SU-DHL-6 (cell line): ENCODE measurements around the gene ZNF532.

Experiments used
- H2AFZ ChIP-seq: fragments of 200-600 bp; sonication (generic); 2 replicates; pipeline ENCODE4 v1.6.1; 2014; ENCODE audit warnings: low read depth, mild to moderate bottlenecking, moderate library complexity, mixed read lengths, antibody characterized with exemption, low read length; ENCODE audit not compliant: severe bottlenecking
- H3F3A ChIP-seq: fragments of 200-600 bp; shearing (Covaris generic); 2 replicates; pipeline ENCODE4 v1.6.0; 2016; ENCODE audit warnings: antibody characterized with exemption, mild to moderate bottlenecking; ENCODE audit not compliant: insufficient read depth
- H3K27ac ChIP-seq: fragments of 200-600 bp; sonication (generic); 2 replicates; pipeline ENCODE4 v1.5.1; 2016; ENCODE audit warnings: low read depth, mild to moderate bottlenecking, low read length, moderate library complexity, mixed read lengths
- H3K27me3 ChIP-seq: fragments of 200-600 bp; sonication (generic), shearing (Covaris generic); 2 replicates; pipeline ENCODE4 v1.6.0; 2014; ENCODE audit warnings: mild to moderate bottlenecking, low read length
- H3K36me3 ChIP-seq: fragments of 200-600 bp; sonication (generic); 2 replicates; pipeline ENCODE4 v1.6.1; 2014; ENCODE audit warnings: mild to moderate bottlenecking, low read length, mixed read lengths
- H3K4me2 ChIP-seq: fragments of 300-600, 200-600 bp; shearing (Covaris generic), sonication (generic); 2 replicates; pipeline ENCODE4 v1.6.0; 2014; ENCODE audit warnings: low read length, low read depth, mild to moderate bottlenecking; ENCODE audit not compliant: poor library complexity, severe bottlenecking
- H3K4me3 ChIP-seq: fragments of 200-600 bp; sonication (generic); 2 replicates; pipeline ENCODE4 v1.5.1; 2014; ENCODE audit warnings: antibody characterized with exemption, low read length, mild to moderate bottlenecking, mixed read lengths; ENCODE audit not compliant: insufficient read depth, poor library complexity, severe bottlenecking
- H3K79me2 ChIP-seq: fragments of 200-600 bp; sonication (generic); 2 replicates; pipeline ENCODE4 v1.6.1; 2014; ENCODE audit warnings: mild to moderate bottlenecking, low read length, moderate library complexity; ENCODE audit not compliant: insufficient read depth
- H3K9ac ChIP-seq: fragments of 200-600 bp; sonication (generic); 2 replicates; pipeline ENCODE4 v1.7.0; 2014; ENCODE audit warnings: mild to moderate bottlenecking, low read length
- H3K9me2 ChIP-seq: fragments of 200-600 bp; sonication (generic); replicated peaks from 2 replicates; pipeline ENCODE4 v1.6.1; 2014; ENCODE audit warnings: low read length; ENCODE audit not compliant: insufficient read depth
- H3K9me3 ChIP-seq: fragments of 200-600 bp; sonication (generic); 2 replicates; pipeline ENCODE4 v1.6.1; 2014; ENCODE audit warnings: low read length, mixed read lengths; ENCODE audit not compliant: insufficient read depth
- H4K20me1 ChIP-seq: fragments of 200-600 bp; sonication (generic); 2 replicates; pipeline ENCODE4 v1.6.1; 2014; ENCODE audit warnings: low read depth, mild to moderate bottlenecking, antibody characterized with exemption, low read length, moderate library complexity, mixed read lengths
- CTCF ChIP-seq: fragments of 200-600 bp; sonication (generic); IDR thresholded peaks from one replicate; pipeline ENCODE4 v1.5.1; 2017; ENCODE audit warnings: antibody characterized with exemption, mild to moderate bottlenecking, low read length, moderate library complexity; ENCODE audit not compliant: insufficient read depth, poor library complexity, severe bottlenecking
- EZH2phosphoT487 ChIP-seq: fragments of 200-600 bp; sonication (generic), shearing (Covaris generic); conservative IDR thresholded peaks from 2 replicates; pipeline ENCODE4 v1.6.1; 2018; ENCODE audit warnings: mild to moderate bottlenecking, antibody characterized with exemption, low read length, moderate library complexity, mixed read lengths

ZNF532 gene

GRCh38 chr18:59026364-59026763 lies 161.7 kb downstream of the ZNF532 start:
- Histone ChIP-seq H3K79me2 (no peaks in the 10 kb centered on the region), H2AFZ (no peak overlapping the region), H3K27me3 (no peaks in the 10 kb centered on the region), H3K4me3 (no peak overlapping the region), H3K9me2 (no peaks in the 10 kb centered on the region), H3F3A (no peaks in the 10 kb centered on the region), H3K4me2 (no peak overlapping the region), H3K9ac (no peak overlapping the region), H4K20me1 (no peaks in the 10 kb centered on the region), H3K9me3 (no peaks in the 10 kb centered on the region), H3K27ac (no peak overlapping the region), H3K36me3 (no peaks in the 10 kb centered on the region)
- TF ChIP-seq CTCF, result no peak

DNA sequence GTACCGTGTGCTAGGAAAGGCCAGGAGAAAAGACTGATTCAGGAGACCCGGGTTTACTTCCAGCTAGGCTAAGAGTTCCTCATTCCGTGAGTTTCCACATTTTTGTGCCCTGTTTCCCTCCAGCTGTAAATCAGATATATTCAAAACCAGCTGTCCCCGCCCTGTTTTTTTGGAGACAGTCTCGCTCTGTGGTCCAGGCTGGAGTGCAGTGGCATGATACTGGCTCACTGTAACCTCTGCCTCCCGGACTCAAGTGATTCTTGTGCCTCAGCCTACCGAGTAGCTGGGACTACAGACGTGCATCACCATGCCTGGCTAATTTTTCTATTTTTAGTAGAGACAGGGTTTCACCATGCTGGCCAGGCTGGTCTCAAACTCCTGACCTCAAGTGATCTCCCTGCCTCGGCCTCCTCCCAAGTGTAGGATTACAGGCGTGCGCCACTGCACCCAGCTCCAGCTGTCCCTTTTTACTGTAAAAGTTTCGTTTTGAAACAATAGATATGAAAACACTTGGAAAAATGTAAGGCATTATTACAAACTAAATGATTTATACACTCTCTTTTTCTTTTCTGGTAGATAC lies 162.2 kb downstream of the ZNF532 start:
- H3F3A ChIP-seq, result no peaks in the 10 kb centered on the region
- no peaks in the 10 kb centered on the region for H4K20me1 ChIP-seq
- H3K4me2 ChIP-seq, result no peak overlapping the region
- no peak overlapping the region for H3K27ac ChIP-seq
- no peaks in the 10 kb centered on the region for H3K36me3 ChIP-seq
- no peaks in the 10 kb centered on the region for H3K9me3 ChIP-seq
- H2AFZ ChIP-seq, result no peak overlapping the region
- no peak overlapping the region for H3K9ac ChIP-seq
- no peak for TF ChIP-seq CTCF
- no peak for TF ChIP-seq EZH2phosphoT487
- no peak overlapping the region for H3K4me3 ChIP-seq
- H3K9me2 ChIP-seq, result no peaks in the 10 kb centered on the region
- no peaks in the 10 kb centered on the region for H3K79me2 ChIP-seq
- no peaks in the 10 kb centered on the region for H3K27me3 ChIP-seq

DNA sequence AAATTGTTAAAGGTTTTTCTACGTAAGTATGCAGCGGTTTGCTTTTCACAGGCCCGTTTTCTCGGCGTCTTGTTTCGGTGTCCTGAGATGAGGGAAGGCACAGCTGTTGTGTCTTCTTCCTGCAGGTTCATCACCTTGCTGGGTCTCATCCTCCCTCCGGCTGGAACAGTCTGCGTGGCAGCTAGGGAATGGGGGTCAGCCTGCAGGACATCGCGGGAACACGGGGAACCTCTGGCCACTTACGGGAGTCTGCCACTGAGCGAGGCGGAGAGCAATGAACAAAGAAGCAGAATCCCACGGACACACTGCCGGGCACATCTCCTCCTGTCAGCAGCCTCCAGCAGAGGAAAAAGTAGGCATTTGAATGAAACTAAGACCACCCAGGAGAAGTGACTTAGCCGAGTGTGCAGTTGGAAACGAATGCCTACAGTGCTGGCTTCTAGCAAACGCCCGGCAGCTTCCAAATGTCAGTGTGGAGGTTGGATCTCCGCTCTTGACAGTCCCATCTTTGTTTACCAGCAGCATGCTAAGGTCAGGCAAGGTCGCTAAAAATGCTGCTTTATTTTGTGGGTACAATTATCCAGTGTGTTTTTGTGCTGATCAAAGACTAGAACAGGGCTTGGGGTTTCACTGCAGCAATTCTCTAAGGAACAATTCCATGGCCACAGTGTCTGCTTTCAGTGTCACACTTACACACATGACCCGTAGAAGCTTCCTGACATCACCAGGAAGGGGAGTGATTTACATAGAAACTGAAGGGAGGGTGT lies 165.2 kb downstream of the ZNF532 start:
- no peak for TF ChIP-seq CTCF
- no peak for TF ChIP-seq EZH2phosphoT487
- Histone ChIP-seq H3K9ac (no peak overlapping the region), H3K4me2 (no peak overlapping the region), H3K4me3 (no peak overlapping the region), H3K27me3 (no peaks in the 10 kb centered on the region), H4K20me1 (no peaks in the 10 kb centered on the region), H3K79me2 (no peaks in the 10 kb centered on the region), H3K36me3 (no peaks in the 10 kb centered on the region), H3K9me2 (no peaks in the 10 kb centered on the region), H3K27ac (no peak overlapping the region), H3F3A (no peaks in the 10 kb centered on the region), H2AFZ (no peak overlapping the region), H3K9me3 (no peaks in the 10 kb centered on the region)
